ENCODE measurements around the gene GMPR2.
"Not testable (repeated sequence)": the region's sequence is repeated elsewhere in the genome, so short reads cannot be mapped to it uniquely, and the experiment has no call there.

The GMPR2 gene

DNA sequence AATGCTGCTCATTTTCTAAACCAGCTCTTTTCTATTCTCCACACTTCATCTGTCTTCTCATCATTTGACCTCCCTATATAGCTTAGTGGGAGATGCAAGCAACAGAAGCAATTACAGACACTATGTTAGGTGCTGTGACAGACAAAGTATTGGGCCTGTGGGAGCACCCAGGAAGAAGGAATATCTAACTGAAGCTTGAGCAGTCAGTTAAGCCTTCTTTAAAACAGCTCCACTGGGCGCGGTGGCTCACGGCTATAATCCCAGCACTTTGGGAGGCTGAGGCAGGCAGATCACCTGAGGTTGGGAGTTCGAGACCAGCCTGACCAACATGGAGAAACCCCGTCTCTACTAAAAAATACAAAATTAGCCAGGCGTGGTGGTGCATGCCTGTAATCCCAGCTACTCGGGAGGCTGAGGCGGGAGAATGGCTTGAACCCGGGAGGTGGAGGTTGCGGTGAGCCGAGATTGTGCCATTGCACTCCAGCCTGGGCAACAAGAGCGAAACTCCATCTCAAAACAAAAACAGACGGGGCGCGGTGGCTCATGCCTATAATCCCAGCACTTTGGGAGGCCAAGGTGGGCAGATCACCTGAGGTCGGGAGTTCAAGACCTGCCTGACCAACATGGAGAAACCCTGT lies 29.4 kb upstream of the GMPR2 start:
- DNase-seq = not testable (repeated sequence)

DNA sequence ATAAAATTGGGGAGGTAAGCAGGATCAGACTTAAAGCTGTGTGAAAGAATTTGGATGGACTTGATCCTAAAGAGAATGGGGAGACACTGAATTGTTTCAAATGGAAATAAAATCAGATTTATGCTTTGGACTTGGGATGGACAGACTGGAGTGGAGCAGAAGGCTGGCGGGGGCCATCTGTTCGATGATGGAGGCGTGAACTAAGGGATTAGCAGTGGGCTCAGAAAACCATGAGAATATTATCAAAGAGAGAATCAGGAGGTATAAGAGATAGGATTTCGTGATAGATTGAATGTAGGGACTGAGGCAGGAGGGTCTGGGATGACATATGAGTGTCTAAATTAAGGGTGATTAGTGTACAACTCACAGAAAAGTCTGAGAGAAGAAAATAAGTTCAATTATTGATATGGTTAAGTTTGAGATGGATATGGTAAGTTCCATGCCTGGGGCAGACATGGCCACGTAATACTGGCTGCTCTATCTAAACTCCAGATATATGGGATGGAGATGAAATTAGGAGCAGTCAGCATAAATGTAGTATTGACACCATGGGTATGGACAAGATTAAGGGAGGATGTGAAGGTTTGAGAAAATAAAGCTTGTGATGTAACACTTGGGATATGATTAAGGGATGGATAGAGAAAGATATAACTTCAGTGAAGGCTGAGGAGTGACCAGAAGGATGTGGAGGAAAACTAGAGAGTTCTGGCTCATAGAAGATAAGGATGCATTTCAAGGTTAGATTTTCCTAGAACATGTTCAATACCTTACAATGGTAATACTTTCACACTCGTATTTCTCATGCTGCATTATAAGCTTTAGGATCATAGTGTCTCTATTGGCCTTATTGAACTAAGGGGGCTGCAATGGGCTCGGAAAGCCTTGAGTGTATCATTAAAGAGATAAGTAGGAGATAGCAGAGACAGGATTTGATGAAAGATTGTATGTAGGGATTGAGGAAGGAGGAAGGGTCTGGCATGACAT lies 28.3 kb upstream of the GMPR2 start:
- no peak for DNase-seq

DNA sequence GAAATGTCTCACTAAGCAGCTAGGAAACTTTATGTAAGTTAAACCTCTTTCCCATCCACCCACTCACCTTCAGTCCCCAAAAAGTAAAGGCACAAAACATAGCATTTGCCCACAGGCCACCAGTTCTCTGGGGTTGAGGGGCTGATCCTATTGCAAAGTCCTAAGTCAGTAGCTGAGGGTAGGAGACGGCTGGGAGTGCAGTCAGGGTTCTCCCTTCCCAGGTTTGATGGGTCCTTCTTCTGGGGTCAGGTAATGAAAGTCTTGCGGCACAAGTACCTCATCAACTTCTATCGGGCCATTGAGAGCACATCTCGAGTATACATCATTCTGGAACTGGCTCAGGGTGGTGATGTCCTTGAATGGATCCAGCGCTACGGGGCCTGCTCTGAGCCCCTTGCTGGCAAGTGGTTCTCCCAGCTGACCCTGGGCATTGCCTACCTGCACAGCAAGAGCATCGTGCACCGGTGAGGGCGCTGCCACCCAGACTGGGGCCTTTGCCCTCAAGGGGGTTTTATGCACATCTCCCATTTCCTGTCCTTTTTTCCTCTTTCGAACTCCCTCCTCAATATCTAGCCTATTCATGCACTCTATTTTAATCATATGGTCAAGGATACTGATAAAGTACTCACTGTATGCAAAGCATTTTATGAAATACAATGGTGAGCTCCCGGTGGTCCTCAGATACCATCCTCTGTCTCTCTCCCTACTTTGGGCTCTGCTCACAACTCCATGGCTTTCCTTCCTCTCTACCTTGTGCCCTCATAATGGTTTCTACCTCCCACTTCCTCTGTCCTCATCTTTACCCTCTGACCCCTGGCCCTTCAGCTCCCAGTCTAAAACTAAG lies 26.2 kb upstream of the GMPR2 start:
- DNase-seq = no peak

DNA sequence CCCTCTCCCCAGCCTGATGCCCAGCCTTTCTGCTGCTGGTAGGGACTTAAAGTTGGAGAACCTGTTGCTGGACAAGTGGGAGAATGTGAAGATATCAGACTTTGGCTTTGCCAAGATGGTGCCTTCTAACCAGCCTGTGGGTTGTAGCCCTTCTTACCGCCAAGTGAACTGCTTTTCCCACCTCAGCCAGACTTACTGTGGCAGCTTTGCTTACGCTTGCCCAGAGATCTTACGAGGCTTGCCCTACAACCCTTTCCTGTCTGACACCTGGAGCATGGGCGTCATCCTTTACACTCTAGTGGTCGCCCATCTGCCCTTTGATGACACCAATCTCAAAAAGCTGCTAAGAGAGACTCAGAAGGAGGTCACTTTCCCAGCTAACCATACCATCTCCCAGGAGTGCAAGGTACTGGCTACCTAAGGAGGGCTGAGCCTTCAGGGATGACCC lies 25.6 kb upstream of the GMPR2 start:
- no peak for DNase-seq

DNA sequence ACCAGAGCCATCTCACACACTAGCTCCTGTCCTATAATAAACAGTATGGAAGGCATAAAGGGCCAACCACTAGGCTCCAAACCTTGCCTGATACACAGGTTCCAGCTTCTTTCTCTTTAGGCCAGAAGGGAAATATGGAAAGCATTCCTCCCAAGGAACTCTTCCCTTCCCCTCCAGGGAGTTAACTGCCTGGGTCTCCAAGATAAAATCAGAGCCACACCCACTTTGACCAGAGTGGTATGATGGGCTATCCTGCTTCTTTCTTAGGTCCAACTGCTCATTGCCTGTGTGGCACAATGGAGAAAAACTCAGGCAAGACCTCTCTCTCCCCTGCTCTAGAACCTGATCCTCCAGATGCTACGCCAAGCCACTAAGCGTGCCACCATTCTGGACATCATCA lies 25.1 kb upstream of the GMPR2 start:
- no peak for DNase-seq

DNA sequence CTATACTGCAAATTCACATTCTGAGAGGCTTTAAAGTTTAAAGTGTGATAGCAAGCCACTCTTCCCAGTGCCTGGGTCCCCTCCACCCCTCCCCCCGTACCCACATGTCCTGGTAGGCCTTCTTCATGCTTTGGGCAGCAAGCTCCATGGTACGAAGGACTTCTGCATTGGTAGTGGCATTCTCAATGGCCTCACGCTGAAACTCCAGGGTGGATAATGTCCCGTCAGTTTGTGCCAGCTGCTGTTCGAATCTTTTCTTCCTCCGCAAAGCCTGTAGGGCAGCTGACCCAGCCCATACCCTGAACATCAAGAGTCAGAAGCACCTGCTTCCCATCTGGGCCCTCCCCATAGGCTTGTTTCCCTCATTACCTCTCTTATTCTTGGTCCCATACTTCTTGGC lies 21.4 kb upstream of the GMPR2 start:
- DNase-seq = no peak

DNA sequence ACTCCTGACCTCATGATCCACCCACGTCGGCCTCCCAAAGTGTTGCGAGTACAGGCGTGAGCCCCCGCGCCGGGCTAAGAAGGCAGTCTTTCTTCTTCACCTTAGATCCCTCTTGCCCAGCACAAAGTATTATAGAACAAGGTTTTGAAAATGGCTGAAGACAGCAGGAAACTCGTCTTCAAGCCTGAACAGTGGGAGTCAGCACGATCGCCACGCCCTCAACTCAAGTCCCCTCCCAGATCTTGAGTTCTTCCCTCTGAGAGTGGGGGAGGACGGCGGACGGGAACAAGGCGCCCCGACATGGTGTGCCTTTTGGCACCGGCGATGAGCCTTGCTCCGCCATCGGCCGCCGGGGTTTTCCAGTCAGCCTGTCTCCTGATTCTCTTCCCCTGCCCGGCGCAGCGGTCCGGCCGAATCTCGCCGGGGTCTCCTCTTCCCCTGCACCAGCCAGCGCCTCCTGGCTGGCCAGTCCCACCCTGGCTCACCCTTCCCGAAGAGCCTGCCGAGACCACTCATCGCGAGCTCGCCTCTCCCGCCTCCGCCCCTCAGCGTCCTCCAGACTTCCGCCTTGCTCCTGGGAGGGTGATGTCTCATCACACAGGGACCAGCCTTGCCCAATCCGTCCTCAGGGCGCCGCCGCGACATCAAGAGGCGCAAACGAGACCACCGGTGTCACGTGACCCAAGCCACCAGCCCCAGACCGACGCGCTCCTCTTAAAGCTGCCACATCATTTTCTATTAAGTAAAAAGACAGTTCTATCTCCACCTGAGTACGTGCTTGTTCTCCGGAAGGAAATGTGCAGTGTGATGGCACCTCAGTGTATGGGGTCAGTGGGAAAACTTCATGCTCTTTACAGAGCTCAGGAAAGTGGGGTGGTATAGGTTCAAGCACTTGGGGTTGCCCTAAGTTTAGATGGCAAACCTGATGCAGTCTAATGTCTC lies 19.5 kb upstream of the GMPR2 start, which contains the start of gene CHMP4A:
TSS of gene CHMP4A (minus strand) at position 565 of the 942 bp plus-strand sequence. CDS start at position 516, 49 bp downstream.
- peak; percentile 91 for DNase-seq

DNA sequence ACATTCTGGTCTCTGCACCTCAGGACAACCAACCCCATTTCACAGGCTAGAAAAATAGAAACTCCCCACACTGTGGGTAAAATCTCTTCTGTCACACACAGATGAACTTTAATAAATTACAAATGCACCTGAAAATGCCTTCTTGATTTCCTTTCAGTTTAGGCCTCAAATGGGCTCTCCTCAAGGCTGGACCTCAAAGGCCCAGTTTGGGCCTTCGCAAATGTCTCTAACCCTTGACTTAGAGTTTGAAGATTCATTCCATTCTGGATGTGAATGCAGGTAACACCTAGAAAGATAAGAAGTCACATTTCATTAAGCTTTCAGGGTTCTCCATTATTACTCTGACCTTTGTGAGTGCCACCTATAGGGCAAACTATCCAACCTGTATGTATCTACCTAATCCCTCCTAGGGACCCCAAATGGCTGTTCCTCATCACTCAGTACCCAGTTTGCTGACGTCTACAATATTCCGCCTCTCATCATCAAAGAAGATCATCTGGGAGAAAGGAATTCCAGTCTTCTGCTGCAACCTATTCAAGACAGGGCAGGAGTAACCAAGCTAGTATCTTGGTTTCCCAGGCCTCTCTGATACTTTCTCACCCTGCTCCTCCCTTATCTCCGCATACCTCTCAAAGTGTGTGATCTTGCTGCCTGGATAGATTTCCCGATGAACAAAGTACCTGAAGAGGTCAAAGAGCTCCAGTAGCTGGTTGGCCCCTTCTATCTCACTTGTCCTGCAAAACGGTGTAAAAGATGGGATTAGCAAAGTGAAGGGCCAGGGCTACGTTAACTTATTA lies 18.7 kb upstream of the GMPR2 start:
- no peak for DNase-seq

DNA sequence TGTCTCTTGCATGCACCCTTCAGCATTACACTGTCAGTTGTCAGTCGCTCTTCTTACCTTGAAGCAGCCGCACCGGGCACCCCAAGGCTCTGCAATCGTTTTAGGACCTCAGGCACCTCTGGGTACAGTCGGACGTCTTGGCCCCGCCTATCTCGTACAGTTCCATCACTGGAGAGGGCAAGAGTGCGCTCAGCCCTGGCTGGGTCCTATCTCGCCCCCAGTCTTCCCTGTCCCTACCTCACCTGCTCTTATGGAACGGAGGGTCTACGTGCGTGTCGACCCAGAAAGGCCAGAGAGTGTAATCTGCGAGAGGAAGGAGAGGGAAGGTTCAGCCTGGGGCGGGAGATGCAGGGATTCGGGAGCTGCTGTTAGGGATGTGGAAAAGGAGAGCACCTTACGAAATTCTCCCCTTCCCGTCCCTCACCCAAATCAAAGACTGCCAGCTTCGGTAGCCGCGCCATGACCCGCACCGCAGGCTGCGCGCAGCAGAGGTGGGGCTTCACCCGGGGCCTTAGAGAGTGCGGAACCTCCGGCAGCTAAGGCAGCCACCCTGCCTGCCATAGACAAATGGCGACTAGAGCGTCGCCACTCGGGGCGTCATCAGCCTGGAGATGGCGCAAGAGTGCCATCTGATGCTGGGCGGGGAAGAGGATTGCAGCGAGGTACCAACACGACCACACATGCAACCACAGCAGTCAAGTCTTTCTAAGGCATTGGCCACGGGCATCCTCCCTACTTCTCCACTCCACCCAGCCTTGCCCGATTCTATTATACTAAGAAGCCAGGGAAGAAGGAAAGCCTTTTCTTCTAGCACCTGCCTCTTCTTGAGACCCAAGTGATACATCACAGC lies 17.0 kb upstream of the GMPR2 start, which contains the start of gene MDP1:
TSS of gene MDP1 (minus strand) at position 572 of the 850 bp plus-strand sequence. CDS start at position 461, 111 bp downstream.
- peak; percentile 87 for DNase-seq

DNA sequence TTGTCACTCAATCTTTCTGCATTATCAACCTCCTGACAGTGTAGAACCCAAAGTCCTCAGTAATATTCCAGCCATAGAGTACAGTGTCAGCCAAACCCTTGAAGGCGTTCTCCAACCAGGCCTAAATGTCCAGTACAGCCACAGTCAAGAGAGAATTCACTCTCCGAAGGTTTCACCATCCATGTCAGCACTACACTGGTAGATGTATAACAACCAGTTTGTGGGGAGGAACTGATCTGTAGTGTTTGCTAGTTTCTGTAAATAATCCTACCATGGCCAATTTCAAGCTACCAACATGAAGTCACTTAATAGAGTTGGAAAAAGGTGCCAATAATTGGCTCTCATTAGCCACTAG lies 16.4 kb upstream of the GMPR2 start:
- no peak for DNase-seq

DNA sequence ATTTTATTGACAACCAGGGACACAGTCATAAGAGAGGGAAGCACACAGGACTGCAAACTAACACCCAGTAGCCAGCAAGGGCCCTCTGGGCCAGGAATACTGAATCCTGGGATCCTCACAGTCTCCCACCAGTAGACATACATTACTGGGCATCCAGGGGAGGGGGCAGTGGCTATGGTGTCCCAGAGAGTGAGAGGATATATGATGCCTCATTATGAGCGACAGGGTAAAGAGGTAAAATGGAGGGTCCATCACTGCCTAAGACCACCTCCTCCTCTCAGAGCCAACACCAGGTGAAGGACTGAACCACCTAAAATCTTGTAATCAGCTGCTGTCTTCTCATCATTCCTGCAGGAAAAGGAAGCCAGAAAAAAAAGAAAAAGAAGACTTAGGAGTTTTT lies 15.9 kb upstream of the GMPR2 start:
- not testable (repeated sequence) for DNase-seq

DNA sequence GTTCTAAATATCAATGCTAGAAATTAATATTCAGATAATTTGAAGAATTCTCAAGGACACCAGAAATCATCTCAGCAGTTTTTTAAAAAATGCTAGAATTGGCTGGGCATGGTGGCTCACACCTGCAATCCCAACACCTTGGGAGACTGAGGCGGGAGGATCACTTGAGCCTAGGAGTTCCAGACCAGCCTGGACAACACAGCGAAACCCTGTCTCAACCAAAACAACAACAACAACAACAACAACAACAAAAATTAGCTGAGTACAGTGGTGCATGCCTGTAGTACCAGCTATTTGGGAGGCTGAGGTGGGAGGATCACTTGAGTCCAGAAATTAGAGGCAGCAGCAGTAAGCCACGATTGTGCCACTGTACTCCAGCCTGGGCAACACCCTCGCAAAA lies 13.6 kb upstream of the GMPR2 start:
- DNase-seq = no peak

DNA sequence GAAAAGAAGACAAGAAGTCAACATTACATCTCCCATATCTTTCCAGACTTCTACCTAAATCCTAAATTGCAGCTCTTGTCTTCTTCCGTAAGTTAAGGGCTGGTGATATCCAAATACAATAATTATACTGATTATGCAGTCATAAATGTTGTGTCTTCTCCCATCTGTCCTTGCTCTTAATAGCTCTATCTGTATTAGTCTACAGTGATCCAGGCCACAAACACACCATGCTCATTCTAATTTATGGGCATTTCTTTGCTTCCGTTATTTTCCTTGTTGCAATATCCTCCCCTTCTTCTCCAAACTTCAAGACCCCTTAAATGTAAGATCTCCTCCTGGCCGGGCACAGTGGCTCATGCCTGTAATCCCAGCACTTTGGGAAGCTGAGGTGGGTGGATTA lies 13.2 kb upstream of the GMPR2 start:
- DNase-seq = no peak

DNA sequence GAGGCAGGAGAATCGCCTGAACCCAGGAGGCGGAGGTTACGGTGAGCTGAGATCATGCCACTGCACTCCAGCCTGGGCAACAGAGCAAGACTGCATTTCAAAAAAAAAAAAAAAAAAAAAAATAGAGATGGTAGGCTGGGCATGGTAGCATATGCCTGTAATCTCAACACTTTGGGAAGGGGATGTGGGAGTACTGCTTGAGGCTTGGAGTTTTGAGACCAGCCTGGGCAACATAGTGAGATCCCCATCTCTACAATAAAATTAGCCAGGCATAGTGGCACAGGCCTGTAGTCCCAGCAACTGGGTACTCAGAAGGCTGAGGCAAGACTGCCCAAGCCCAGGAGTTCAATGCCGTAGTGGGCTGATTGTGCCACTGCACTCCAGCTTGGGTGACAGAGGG lies 9.7 kb upstream of the GMPR2 start:
- DNase-seq = not testable (repeated sequence)

DNA sequence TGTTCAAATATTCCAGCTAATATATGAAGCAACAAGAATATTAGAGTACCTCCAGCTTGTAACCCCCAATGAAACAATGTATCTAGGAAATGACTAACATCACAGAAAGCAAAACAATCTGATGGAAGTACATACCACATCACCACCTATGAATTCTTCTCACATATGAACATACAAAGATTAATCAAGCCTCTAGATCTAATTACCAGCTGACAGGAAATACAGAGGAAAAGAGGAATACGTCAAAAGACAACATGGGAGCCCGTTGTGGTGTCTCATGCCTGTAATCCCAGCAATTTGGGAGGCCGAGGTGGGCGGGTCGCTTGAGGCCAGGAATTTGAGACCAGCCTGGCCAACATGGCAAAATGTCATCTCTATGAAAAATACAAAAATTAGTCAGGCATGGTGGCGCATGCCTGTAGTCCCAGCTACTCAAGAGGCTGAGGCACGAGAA lies 8.1 kb upstream of the GMPR2 start:
- no peak for DNase-seq

DNA sequence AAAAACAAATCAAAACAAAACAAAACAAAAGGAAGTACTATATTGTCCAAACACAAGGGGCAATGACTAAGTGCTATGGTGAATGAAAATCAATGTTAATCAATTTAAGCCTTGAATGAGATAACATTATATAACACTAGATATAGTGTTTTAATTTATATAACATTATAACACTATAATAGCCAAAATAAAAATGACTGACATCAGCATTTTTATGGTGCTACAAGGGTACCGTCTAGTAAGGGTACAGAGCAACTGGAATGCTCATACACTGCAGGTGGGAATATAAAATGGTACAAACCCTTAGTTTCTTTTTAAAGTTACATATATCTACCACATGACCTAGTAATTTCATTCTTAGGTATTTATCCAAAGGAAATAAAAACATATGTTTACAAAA lies 6.3 kb upstream of the GMPR2 start:
- no peak for DNase-seq

DNA sequence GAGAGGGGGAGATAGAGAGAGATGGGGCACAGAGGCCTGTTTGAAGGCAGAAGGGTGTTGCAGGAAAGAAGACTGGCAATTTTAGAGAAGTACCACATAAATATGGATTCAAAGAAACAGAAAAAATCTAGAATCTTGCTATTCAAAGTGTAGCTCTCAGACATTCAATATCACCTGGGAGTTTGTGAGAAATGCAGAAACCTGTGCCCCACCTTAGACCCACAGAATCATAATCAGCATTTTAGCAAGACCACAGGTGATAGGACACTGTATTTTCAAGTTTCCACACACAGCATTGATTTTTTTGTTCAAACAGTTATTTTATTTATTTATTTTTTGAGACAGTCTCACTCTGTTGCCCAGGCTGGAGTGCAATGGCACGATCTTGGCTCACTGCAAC lies 3.8 kb upstream of the GMPR2 start:
- DNase-seq = no peak

DNA sequence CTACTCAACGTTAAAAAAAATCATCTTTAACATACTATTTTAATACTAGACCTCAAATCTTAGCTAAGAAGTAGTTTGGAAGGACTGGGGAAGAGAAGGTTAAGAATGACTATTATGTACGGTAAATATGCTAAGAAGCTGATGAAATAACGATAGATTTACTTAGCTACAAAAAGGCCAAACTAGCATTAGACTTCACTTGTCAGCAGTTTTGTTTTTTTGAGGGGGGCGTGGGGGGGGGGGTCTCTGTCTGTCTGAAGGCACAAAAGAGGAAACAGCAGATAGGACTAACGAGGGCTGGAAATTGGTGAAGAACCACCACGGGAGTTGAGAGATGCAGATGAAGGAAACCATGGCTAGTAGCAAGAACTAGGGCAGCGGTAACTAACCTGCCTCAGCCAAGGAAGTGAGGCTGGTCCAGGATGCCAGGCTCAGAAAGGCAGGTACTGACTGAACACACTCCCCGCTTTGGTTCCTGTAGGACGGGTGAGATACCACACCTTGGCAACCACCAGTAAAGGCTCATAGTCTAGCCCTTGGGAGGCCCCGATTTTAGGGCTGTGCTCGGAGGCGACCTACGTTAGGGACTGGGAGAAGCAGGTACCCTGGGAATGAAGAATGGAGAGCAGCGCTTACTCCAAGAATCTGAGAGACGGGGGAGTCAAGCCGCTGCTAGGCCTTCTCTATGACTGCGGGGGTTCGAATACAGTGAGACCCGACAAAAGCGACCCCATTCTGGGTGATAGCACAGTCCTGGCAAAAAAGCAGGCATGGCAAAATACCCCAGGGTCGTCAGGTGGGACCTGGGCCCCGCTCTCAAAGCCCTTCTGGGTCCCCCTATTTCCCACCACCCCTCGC lies 1.2 kb upstream of the GMPR2 start:
- DNase-seq = no peak

DNA sequence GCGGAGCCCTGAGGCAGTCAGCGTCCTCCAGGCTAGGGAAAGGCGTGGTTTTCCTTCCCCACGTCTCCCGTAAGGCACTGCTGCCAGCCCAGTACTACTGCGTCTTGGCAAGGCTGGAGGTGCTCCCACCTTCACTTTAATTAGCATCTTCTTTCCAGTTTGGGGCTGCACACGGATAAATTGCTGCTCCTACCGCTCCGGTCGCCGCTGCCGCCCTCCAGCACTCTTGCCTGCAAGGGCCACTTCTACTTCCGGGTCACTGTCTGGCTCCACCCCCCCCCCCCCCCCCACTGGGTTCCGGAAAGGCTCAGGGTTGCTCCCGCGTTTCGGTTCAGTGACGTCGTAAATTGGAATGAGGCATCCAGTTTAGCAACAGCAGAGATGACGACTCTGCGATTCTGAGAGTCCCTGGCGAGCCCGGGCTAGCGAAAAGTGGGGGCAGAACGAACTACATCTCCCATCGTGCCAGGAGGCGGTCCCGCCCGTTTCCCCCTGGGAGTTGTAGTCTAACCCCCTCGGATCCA lies 546 bp upstream of the GMPR2 start, which contains the start of gene NEDD8:
TSS of gene NEDD8 (minus strand) at position 247 of the 524 bp plus-strand sequence. CDS start at position 147, 100 bp downstream.
- DNase-seq = peak; percentile 88

All from activated T-cell treated with anti-CD3 and anti-CD28 coated beads, Interleukin-2, amount 50 U/mL, for 1 hour (primary cell).